Uterus (tissue), 4 donors: ENCODE data around the gene USB1. TPM values are rescaled to one million over a fixed set of nuclear protein-coding genes. Genes with fewer than 3 reads are reported as not detected.

Source experiments
- DNase-seq, 2 donors: peaks; one replicate each; pipeline ENCODE4 v3.0.0-alpha.2; 2019 to 2020
- H3K27ac ChIP-seq, 2 donors: fragments of 200-600 bp; sonication (generic); 1 replicate in 1 of 2; 2 replicates in 1 of 2; pipeline ENCODE4 v1.5.1; 2016 to 2018
- H3K27me3 ChIP-seq, 2 donors: fragments of 200-600 bp; sonication (generic); one replicate each; pipeline ENCODE4 v1.5.1; 2018 to 2019; ENCODE audit warnings: control low read depth in 1 of 2
- H3K36me3 ChIP-seq, 2 donors: fragments of 200-600 bp; sonication (generic); one replicate each; pipeline ENCODE4 v1.5.1; 2019; ENCODE audit warnings: control low read depth in 1 of 2
- H3K4me1 ChIP-seq, 2 donors: fragments of 200-600 bp; sonication (generic); one replicate each; pipeline ENCODE4 v1.5.1; 2018 to 2019; ENCODE audit warnings: control low read depth in 1 of 2
- H3K4me3 ChIP-seq, 2 donors: fragments of 200-600 bp; sonication (generic); 1 replicate in 1 of 2; 2 replicates in 1 of 2; pipeline ENCODE4 v1.5.1; 2018 to 2019; ENCODE audit warnings: mild to moderate bottlenecking in 1 of 2
- H3K9me3 ChIP-seq, 2 donors: fragments of 200-600 bp; sonication (generic); one replicate each; pipeline ENCODE4 v1.5.1; 2019; ENCODE audit warnings: control low read depth in 1 of 2
- CTCF ChIP-seq, 4 experiments: fragments of 200-600 bp in 2 of 4; fragments of 450-650 bp in 2 of 4; sonication (generic) in 2 of 4; IDR thresholded peaks; one replicate each; pipeline ENCODE4 v1.5.1; 2016 to 2019; ENCODE audit warnings: antibody characterized with exemption in 4 of 4, mild to moderate bottlenecking in 2 of 4, moderate library complexity in 1 of 4
- POLR2A ChIP-seq, 2 donors: fragments of 450-650 bp; IDR thresholded peaks; one replicate each; pipeline ENCODE4 v1.6.1; 2016; ENCODE audit warnings: antibody characterized with exemption in 2 of 2, mild to moderate bottlenecking in 1 of 2, moderate library complexity in 1 of 2
- intact Hi-C: fragments of 100-400 bp; cut with DNase I; formaldehyde crosslinking; loops from one replicate; pipeline ENCODE4 v1.15.1; 2023; ENCODE audit warnings: low total_unique reads
- total RNA-seq, 4 donors: library from RNA; depleted of rRNA in 3 of 4; stranded (reverse); fragments of >200 nt in 3 of 4; gene quantifications; one replicate each; pipeline versions ENCODE4 v1.1.0 to v1.2.4, GENCODE V29; 2014 to 2023
- donor health status: DM: yes; HTN: yes; CAD: no.

USB1 gene
- total RNA-seq, 4 donors from 2014 or later = 2.0 to 34.9 (median 14.9) TPM

- TF ChIP-seq POLR2A (IDR thresholded peaks at IDR 0.05) = no peak
- TF ChIP-seq CTCF (IDR thresholded peaks at IDR 0.05) = no peak
- no peaks in the 10 kb centered on the region for H3K4me1 ChIP-seq
- no peak overlapping the region for H3K27ac ChIP-seq
- H3K4me3 ChIP-seq = no peak overlapping the region
- H3K36me3 ChIP-seq = no peaks in the 10 kb centered on the region
- DNase-seq = no peak
- H3K9me3 ChIP-seq = no peaks in the 10 kb centered on the region
- intact Hi-C loops = no loop called here
- no peaks in the 10 kb centered on the region for H3K27me3 ChIP-seq
Observed at GRCh38 chr16:58051296-58051695, 50.1 kb downstream of the USB1 start.

- H3K4me1 ChIP-seq = no peaks in the 10 kb centered on the region
- no peak for DNase-seq
- H3K4me3 ChIP-seq = no peak overlapping the region
Observed at GRCh38 chr16:58051821-58052603, 50.8 kb downstream of the USB1 start.

GRCh38 chr16:58053682-58054005, 52.4 kb downstream of the USB1 start:
- Histone ChIP-seq H3K4me3 (no peak overlapping the region), H3K27me3 (no peaks in the 10 kb centered on the region), H3K27ac (no peak overlapping the region), H3K9me3 (no peaks in the 10 kb centered on the region), H3K4me1 (no peaks in the 10 kb centered on the region), H3K36me3 (no peaks in the 10 kb centered on the region)
- TF ChIP-seq POLR2A (IDR thresholded peaks at IDR 0.05) = no peak
- TF ChIP-seq CTCF (IDR thresholded peaks at IDR 0.05) = no peak
- DNase-seq = no peak
- intact Hi-C loops = no loop called here

More at GRCh38 chr16:58051821-58052603, 50.8 kb downstream of the USB1 start:
- Histone ChIP-seq H3K27me3 (no peaks in the 10 kb centered on the region), H3K9me3 (no peaks in the 10 kb centered on the region), H3K27ac (no peak overlapping the region), H3K36me3 (no peaks in the 10 kb centered on the region)
- TF ChIP-seq POLR2A (IDR thresholded peaks at IDR 0.05) (no peak), CTCF (IDR thresholded peaks at IDR 0.05) (no peak)
- intact Hi-C loops = no loop called here

DNA sequence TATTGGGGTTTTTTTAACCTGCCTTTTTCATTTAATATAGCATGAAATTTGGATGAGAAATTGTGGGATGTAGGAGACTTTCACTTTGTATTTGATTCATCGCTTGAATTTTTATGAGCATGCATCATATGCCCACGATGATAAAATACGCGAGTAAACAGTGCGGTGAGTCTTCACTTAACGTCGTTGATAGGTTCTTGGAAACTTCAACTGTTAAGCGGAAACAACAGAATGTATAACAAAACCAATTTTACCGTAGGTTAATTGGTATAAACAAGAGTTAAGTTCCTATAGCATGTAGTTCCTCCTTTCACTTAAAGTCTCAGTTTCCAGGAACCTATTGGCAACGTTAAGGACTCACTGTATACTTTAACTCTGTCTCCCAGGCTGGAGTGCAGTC, 53.1 kb downstream of the USB1 start:
- no peaks in the 10 kb centered on the region for H3K36me3 ChIP-seq
- no peak for DNase-seq
- no peak overlapping the region for H3K27ac ChIP-seq
- no peaks in the 10 kb centered on the region for H3K27me3 ChIP-seq
- no peak for TF ChIP-seq CTCF (IDR thresholded peaks at IDR 0.05)
- no peak for TF ChIP-seq POLR2A (IDR thresholded peaks at IDR 0.05)
- no peaks in the 10 kb centered on the region for H3K4me1 ChIP-seq
- intact Hi-C loops = no loop called here
- H3K9me3 ChIP-seq = no peaks in the 10 kb centered on the region
- no peak overlapping the region for H3K4me3 ChIP-seq

DNA sequence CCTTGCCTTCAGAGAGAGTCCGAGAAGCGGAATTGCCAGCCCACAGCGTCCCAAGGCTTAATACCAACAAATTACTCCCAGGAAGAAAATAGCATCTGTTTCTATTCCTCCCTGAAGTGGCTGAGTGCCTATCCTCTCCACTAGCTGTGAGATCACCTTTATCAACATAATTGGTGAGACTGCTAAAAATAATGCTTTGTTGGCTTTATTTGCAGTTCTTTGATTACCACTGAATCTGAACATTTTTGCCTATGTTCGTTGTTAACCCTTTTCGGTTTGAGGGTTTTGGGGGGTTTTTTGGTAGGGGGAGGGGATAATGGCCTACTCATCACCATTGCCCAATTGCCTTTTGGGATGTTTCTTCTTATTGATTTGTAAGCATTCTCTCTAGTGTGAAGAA, 55.4 kb downstream of the USB1 start:
- intact Hi-C loops = no loop called here
- Histone ChIP-seq H3K36me3 (no peaks in the 10 kb centered on the region), H3K4me1 (no peaks in the 10 kb centered on the region), H3K27ac (no peak overlapping the region), H3K9me3 (no peaks in the 10 kb centered on the region), H3K4me3 (no peak overlapping the region), H3K27me3 (no peaks in the 10 kb centered on the region)
- no peak for DNase-seq
- TF ChIP-seq POLR2A (IDR thresholded peaks at IDR 0.05) (no peak), CTCF (IDR thresholded peaks at IDR 0.05) (no peak)
